AG10803 (cell line): ENCODE data around the gene CMTM7.

Experiments
- DNase-seq: peaks from one replicate; pipeline ENCODE4 v3.0.0; 2010; ENCODE audit warnings: low read depth
- H3K4me3 ChIP-seq: 2 replicates; pipeline ENCODE4 v1.5.1; 2011; ENCODE audit warnings: mild to moderate bottlenecking, low read length, control low read depth
- CTCF ChIP-seq: conservative IDR thresholded peaks from 2 replicates; pipeline ENCODE4 v1.5.1; 2011; ENCODE audit warnings: mild to moderate bottlenecking, low read length, control low read depth, inconsistent platforms

The CMTM7 gene

DNA sequence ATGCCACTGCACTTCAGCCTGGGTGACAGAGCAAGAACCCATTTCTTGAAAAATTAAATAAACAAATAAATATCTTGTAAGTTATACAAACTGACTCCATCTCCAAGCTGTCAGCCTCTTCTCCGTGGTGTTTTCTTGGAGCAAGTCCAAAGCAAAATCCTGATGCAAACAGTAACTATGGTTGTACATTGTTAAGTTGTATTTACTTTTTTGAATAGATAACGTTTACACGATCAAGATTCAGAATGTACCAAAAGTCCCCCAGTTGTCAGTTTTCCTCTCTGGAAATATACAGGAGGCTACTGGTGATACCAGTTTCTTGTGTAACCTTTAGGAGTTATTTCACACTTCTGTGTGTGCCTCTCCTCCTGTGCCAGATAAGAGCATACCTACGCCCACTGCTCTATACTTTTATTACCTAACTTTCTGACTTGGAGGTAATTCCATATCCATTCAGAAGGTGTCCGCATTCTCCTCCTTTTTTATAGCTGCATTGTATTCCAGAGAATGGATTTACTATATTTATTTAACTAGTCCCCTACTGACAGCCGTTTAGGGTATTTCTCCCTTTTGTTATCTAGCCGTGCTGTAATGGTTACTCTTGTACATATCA is 14.2 kb downstream of the CMTM7 start:
- no peak for TF ChIP-seq CTCF
- DNase-seq = no peak
- no peak overlapping the region for H3K4me3 ChIP-seq

DNA sequence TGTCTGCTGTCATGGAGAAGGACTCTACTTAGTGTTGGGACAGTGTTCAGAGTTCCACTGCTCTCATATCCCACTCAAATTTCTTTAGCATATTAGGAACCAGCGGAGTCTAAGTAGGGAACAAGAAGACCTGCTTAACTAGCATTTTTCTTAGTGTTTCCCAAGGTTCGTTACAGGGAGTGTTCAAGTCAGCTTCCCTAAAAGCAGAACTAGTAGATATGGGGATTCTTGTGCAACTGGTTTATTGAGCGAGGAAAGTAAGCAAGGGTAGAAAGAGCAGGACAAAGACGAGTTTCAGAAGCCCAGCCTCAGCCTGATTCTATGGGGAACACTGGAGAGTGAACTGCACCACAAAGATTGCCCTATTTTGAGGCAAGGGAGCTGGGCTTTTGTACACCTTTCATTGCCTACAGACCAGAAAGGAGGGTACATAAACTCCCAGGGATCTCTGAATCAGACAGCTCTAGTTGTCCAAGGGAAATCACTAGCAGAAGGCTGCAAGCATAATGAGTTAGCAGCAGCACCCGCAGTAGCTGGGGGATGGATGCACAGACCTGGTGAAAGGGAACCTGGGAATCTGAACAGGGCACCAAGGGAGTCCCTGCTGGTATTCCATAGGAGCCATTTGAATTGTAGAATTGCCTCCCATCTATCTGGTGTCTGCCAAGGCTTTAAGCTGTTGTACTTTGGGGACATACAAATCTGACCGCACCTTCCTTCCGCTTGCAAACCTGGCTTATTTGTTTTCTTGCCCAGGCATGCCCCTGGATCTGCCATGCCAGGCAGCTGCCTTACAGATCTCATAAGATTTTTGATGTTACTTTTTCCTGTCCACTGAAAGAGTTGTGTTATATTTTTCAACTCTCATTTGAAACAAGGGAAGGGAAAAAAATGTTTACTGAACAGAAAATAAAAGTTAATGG is 15.1 kb downstream of the CMTM7 start:
- no peak for TF ChIP-seq CTCF
- DNase-seq = no peak
- no peak overlapping the region for H3K4me3 ChIP-seq

DNA sequence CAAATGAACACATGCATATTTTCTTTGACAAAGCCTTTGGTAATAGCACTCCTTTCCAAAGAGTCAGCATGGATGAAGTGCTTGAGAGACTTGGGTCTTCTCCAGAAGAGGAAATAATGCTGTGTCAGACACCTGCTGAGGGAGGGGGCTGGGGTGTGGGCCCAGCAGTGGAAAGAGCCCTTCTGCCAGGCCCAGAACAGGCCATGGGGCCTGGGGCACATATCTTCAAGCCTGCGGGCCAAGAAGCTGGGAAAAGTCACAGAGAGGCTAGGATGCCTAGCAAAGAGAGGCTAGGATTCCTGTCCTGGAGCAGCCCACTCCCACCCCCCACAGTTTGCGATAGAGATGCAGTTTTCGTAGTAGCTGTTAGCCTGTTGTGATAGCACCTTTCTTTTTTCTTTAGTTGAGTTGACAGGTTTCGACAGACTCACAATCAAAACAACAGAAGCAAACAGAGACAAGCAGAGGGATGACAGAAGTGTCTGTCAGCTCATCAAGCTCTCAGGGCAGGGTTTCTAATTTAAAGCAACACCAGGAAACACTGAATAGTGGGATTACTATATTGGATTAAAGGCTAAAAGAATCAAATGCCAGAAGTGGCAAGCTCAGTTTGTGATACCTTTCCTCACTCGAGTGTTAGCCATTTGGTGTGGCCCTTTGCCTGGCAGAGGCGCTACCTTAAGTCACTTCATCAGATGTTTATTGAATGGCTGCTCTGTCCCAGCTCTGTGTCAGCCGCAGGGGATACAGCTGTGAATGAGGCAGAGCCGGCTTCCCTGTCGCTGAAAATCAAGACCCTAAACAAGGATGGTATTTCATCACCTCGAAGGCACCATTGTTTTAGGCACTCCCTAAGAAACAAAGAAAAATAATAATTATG is 19.0 kb downstream of the CMTM7 start:
- no peak for TF ChIP-seq CTCF
- DNase-seq = no peak
- no peak overlapping the region for H3K4me3 ChIP-seq

GRCh38 chr3:32411442-32411841 is 19.8 kb downstream of the CMTM7 start:
- no peak overlapping the region for H3K4me3 ChIP-seq
- DNase-seq = no peak
- TF ChIP-seq CTCF = no peak

DNA sequence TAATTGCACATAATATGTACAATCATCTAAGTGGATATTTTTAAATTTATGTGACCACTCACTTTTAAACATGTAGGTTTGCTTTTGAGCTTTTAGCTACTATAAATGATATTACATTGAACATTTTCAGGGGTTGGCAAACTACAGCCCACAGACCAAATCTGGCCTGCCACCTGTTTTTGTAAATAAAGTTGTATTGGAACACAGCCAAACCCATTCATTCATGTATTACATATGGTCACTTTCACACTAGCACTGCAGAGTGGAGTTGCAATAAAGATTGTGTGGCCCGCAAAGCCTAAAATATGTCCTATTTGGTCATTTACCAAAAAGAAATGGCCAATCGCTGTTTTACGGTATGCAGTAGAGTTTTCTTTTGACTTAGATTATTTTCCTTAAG is 21.2 kb downstream of the CMTM7 start:
- DNase-seq = no peak
- TF ChIP-seq CTCF = no peak
- H3K4me3 ChIP-seq = no peak overlapping the region

DNA sequence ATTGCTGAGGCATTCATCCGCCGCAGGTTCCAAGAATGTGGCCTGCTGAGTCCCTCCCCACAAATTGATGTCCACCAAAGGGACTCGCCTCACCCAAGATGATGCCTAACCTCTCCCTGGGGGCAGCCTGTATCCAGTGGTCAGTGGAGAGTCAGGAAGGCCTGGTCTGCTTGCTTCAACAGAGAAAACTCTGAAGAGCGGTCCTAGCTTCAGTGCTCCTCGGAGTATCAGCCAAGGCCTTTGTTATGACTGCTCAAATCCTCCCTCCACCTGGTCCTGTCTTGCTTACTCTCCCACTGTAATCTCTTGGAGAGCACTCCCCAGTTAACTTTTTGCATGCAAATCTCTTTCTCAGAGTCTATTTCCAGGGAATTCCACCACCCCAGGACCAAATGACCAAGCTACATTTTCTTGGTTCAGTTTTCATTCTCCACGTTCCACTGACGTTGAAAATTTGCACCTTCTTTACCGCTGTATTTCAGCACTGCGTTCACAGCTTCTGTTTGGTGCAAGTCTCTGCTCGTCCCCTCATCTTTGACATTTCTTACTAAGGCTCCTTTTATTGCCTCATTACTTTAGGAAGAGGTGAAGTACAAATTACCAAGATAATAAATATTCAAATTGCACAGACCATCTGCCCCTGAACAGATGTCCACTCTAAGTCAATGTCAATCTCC is 22.3 kb downstream of the CMTM7 start:
- H3K4me3 ChIP-seq = no peak overlapping the region
- no peak for DNase-seq
- no peak for TF ChIP-seq CTCF
